Measurements from ENCODE around the gene VPS33A.
"Not testable (repeated sequence)": the region's sequence is repeated elsewhere in the genome, so short reads cannot be mapped to it uniquely, and the experiment has no call there.

The VPS33A gene

DNA sequence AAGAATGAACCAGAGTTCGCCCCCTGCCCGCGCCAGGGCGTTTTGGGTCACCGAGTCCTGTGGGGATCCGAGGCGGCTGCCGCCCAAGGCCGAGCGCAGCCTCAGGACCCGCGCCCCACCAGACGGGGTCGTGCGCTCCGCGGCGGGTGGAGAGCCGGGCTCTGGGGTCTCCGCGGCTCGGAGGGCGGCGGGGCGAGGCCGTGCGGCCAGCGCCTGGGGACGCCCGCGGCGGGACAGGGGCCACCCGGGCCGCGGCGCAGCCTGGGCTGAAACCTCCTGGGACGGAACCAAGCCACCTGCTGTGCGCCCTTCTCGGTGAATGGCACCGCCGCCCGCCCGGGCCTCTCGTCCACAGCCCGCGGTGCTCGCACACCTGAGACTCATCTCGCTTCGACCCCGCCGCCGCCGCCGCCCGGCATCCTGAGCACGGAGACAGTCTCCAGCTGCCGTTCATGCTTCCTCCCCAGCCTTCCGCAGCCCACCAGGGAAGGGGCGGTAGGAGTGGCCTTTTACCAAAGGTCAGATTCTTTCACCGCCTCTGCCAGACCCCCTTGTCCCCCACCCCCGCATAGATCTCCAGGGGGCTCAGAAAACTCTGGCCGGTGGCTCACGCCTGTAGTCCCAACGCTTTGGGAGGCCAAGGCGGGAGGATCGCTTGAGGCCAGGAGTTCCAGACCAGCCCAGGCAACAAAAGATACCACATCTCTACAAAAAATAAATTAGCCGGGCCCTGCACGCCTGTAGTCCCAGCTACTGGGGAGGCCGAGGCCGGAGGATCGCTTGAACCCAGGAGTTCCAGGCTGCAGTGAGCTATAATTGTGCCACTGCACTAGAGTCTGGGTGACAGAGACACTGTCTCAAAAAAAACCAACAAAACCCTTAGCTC is 61.9 kb downstream of the VPS33A start:
- peak in 1 of 14 donors; percentile 13 for DNase-seq

GRCh38 chr12:122203301-122204166 is 62.8 kb downstream of the VPS33A start, which contains the start of gene B3GNT4:
B3GNT4 (plus strand) TSS chr12:122203709; CDS start chr12:122204619, 910 bp downstream.
- peak in 2 of 14 donors; percentile 31 to 82 for DNase-seq

DNA sequence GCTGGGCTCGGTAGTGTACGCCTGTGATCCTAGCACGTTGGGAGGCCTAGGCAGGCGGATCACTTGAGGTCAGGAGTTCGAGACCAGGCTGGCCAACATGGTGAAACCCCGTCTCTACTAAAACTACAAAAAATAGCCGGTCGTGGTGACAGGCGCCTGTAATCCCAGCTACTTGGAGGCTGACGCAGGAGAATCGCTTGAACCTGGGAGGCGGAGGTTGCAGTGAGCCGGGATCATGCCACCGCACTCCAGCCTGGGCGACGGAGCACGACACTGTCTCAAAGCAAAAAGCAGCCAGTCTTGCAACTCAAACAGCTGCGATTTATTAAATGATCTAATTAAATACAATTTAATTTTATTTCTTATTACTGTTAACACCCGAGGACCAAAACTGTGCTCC is 63.5 kb downstream of the VPS33A start:
- not testable (repeated sequence) for DNase-seq

GRCh38 chr12:122202017-122202416 is 64.3 kb downstream of the VPS33A start:
- no peak for DNase-seq

GRCh38 chr12:122201381-122201780 is 64.9 kb downstream of the VPS33A start:
- DNase-seq: no peak

GRCh38 chr12:122200541-122201175 is 65.6 kb downstream of the VPS33A start:
- no peak for DNase-seq

DNA sequence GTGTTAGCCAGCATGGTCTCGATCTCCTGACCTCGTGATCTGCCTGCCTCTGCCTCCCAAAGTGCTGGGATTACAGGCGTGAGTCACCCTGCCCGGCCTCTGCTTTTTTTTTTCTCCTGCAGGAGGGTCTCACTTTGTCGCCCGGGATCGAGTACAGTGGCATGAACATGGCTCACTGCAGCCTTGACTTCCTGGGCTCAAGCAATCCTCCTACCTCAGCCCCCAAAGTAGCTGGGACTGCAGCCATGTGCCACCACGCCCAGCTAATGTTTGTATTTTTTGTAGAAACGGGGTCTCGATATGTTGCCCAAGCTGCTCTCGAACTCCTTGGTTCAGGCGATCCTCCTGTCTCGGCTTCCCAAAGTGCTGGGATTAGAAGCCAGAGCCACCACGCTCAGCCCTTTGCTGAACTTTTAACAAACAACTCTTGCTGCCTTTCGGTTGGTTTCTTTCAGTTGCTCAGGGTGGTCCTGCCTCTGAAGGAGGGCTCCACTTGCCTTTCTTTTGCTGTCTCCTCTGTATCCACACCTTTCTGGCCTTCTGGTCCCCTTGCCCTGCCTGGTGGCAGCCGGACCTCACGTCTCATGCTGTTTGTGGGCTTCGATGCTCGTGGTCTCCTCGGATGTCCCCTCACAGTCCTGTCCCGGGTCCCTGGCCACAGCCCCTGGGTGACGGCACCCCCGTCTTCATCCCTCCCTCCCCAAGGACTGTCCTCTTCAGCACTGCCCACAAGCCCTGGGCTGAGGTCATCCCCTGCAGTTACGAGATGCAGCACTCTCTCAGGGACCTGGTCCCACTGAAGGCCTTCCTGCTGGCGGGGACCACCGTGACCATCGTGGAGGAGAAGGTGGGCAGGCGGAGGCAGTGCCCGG is 66.6 kb downstream of the VPS33A start:
- DNase-seq: no peak

GRCh38 chr12:122197612-122197966 is 68.7 kb downstream of the VPS33A start:
- DNase-seq: no peak

GRCh38 chr12:122195405-122195804 is 70.9 kb downstream of the VPS33A start:
- no peak for DNase-seq

DNA sequence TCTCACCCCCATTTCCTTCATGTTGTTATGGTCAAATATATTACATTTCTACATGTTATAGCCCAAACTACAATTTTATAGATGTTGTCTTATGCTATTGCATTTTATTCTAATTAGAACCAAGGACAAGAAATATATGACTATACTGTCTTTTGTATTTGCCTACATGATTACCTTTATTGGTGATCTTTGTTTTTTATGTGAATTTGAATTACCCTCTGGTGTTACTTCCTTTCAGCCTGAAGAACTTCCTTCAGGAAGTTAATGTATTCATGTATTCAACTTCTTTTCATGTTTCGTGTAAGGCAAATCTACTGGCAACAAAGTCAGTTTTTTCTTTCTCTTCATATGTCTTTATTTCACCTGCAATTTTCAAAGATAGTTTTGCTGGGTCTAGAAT is 71.5 kb downstream of the VPS33A start:
- DNase-seq: no peak

DNA sequence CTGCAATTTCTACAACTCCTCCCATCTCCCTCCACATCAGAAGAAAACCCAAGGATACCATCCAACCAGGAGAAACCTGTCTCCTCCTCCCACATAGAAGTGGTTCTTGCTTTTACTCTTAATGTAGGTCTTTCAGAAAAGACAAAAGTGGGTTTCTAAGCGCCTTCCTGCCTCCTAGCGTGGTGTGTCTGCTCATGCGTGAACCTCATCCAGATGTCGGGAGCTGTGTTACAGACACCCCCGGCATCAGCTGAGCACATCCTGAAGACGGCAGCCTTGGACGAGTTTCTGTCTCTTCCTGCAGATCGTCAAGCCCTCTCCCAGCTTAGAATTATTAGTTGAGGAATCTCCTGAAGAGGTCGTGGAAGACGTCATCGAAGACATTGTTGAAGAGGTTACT is 73.9 kb downstream of the VPS33A start:
- DNase-seq: no peak

GRCh38 chr12:122190842-122191668 is 75.2 kb downstream of the VPS33A start:
- peak in 1 of 14 donors; percentile 17 for DNase-seq

- no peak for DNase-seq
These were observed 76.4 kb downstream of the VPS33A start for GRCh38 chr12:122189626-122190475.

GRCh38 chr12:122187466-122187865 is 78.8 kb downstream of the VPS33A start:
- DNase-seq: no peak

GRCh38 chr12:122185494-122186082 is 80.7 kb downstream of the VPS33A start:
- DNase-seq: peak in 1 of 14 donors; percentile 53

DNA sequence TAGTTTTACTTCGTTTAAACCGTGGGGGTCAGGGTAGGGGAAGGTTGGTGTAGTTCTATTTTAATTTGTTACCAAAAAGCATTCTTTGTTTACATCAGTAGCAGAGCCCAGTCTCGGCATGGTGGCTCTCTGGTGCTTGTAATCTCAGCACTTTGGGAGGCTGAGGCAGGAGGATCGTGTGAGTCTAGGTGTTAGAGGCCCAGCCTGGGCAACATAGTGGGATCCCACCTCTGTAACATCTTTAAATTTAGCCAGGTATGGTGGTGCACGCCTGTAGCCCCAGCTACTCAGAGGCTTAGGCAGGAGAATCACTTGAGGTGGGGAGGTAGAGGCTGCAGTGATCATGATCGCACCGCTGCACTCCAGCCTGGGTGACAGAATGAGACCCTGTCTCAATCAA is 81.2 kb downstream of the VPS33A start:
- no peak for DNase-seq

DNA sequence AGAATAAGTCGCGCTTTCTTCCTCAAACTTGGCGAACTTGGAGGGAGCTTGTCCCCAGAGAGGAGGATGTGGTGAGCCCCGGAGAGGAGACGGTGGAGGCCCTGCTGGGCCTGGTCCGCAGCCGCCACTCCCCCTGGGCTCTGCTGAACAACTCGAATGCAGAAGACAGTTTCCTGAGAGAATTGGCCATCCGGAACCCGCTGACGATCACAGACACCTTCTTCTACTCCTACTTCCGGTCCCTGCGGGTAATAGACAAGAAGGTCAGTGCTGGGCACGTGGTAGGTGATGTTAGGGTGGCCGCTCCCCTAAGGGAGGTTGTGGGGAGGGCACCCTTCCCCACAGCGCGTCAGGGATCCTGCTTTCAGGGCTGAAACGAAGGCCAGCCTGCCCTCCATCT is 81.8 kb downstream of the VPS33A start:
- no peak for DNase-seq

- no peak for DNase-seq
These were observed 82.7 kb downstream of the VPS33A start for GRCh38 chr12:122183588-122183940.

DNA sequence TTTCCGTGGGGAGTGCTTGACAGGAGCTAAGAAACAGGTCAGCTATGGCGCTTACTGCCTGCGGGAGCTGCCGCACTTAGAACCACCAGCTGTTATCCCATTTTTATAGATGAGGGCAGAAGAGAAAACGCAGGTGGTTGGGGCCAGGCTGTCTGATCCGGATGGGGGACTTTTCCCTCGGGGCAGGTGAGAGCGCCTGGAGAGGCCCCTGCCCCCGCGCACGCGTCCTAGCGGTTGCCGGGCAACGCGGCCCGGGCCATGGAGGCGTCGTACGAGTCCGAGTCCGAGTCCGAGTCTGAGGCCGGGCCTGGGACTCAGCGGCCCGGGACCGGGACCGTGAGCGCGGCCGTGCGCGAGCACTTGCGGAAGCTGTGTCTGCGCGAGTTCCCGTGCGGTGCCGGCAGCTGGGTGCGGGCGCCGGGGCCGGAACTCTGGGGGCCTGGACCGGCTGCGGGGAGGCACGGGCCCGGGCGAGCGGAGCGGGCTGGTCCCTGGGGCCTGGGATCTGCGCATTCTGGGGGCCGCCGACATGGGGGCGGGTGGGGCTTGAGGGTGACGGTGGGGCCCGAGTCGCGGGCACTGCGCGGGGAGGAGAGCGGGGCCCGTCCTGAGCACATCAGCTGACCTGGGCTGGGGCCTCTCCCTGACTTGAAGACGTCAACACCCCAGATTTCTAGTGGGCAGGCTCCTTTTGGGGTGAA is 83.3 kb downstream of the VPS33A start, which contains the start of gene LRRC43:
Gene LRRC43 (plus strand): TSS at position 237 of the 701 bp plus-strand sequence. CDS start 22 bp downstream, at position 259.
- DNase-seq: peak in 3 of 14 donors; percentile 7 to 44 (median 18)
